ENCODE measurements around the gene DOK6.

DNA sequence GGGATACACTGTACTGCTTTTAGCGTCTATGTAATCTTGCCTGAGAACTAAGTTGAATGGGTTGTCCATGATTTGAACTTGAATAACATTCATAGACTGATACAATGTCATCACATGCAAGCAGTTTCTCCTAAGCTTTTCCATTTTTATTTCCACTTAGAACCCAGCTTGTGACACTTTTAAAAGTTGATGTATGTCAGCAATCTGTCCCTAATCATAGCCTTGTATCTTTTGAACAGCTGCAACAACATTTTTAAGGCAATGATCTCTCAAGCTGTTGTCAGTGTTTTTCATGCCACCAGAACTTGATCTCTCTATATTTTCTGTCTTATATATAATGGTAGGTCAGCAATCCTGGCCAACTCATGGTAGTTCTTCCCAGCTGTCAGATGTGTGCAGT, 185.0 kb downstream of the DOK6 start:
- TF ChIP-seq, protein P1, sequence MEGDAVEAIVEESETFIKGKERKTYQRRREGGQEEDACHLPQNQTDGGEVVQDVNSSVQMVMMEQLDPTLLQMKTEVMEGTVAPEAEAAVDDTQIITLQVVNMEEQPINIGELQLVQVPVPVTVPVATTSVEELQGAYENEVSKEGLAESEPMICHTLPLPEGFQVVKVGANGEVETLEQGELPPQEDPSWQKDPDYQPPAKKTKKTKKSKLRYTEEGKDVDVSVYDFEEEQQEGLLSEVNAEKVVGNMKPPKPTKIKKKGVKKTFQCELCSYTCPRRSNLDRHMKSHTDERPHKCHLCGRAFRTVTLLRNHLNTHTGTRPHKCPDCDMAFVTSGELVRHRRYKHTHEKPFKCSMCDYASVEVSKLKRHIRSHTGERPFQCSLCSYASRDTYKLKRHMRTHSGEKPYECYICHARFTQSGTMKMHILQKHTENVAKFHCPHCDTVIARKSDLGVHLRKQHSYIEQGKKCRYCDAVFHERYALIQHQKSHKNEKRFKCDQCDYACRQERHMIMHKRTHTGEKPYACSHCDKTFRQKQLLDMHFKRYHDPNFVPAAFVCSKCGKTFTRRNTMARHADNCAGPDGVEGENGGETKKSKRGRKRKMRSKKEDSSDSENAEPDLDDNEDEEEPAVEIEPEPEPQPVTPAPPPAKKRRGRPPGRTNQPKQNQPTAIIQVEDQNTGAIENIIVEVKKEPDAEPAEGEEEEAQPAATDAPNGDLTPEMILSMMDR (IDR thresholded peaks at IDR 0.05), result no peak
- TF ChIP-seq EZH2 (IDR thresholded peaks at IDR 0.05) (no peak), EZH2phosphoT487 (IDR thresholded peaks at IDR 0.05) (no peak)
